GM12878 (cell line): ENCODE results near the gene KCNQ1OT1. TPM values are rescaled to one million over a fixed set of nuclear protein-coding genes. Genes with fewer than 3 reads are reported as not detected.

Experiments used
- ATAC-seq: fragments of 200-7000 bp; cut with Tn5 transposase; 3 replicates; pipeline ENCODE4 v1.9.1; 2020; ENCODE audit warnings: mild to moderate bottlenecking, moderate library complexity
- BruUV-seq: library from RNA; stranded (reverse); fragments of 400-500 nt; replicated peaks from 2 replicates; lab custom pipeline; 2021; lab: Mats Ljungman, UMichigan
- CTCF ChIA-PET: fragments of 300-600 bp; sonication (Branson Sonifier 250); formaldehyde crosslinking; extraction: SDS; loops from one replicate; lab custom pipeline; 2021; ENCODE audit warnings: inconsistent platforms; lab: Yijun Ruan, JAX
- POLR2A ChIA-PET: fragments of 350-600 bp; formaldehyde crosslinking; extraction: SDS; loops from one replicate; lab custom pipeline; 2021; ENCODE audit warnings: inconsistent platforms; lab: Charles Lee
- RAD21 ChIA-PET: fragments of 300-600 bp; sonication (Branson Sonifier 250); formaldehyde crosslinking; loops from one replicate; lab custom pipeline; 2023; ENCODE audit warnings: antibody characterized with exemption; ENCODE audit not compliant: unreplicated experiment; lab: Charles Lee
- SMC1A ChIA-PET: fragments of 300-600 bp; sonication (Branson Sonifier 250); formaldehyde crosslinking; loops from one replicate; lab custom pipeline; 2023; ENCODE audit not compliant: unreplicated experiment, uncharacterized antibody; lab: Charles Lee
- DNase-seq: peaks from one replicate; pipeline ENCODE4 v3.0.0-alpha.2; 2011; ENCODE audit warnings: low read depth, low spot score
- FAIRE-seq: peaks from 3 replicates; lab custom pipeline; 2011; peaks lifted over from hg19 to GRCh38; lab: Jason Lieb, UNC
- H2AFZ ChIP-seq: 2 replicates; pipeline ENCODE4 v1.6.0; 2011; ENCODE audit warnings: low read depth, low read length, control low read depth; ENCODE audit not compliant: control insufficient read depth
- H3K27ac ChIP-seq: 2 replicates; pipeline ENCODE4 v1.5.1; 2011; ENCODE audit warnings: control low read depth; ENCODE audit not compliant: control insufficient read depth, insufficient read depth
- H3K27me3 ChIP-seq, 2 experiments: replicated peaks in 1 of 2; 2 replicates each; pipeline versions ENCODE4 v1.6.0 to v1.6.1; 2011; ENCODE audit warnings: low read length in 1 of 2; ENCODE audit not compliant: control insufficient read depth in 2 of 2, insufficient read depth in 2 of 2
- H3K36me3 ChIP-seq, 2 experiments: 2 replicates each; pipeline ENCODE4 v1.5.1; 2011; ENCODE audit warnings: low read length in 1 of 2; ENCODE audit not compliant: control insufficient read depth in 2 of 2, insufficient read depth in 2 of 2
- H3K4me1 ChIP-seq: 2 replicates; pipeline ENCODE4 v1.6.1; 2011; ENCODE audit warnings: mild to moderate bottlenecking, low read length, moderate library complexity, mixed read lengths; ENCODE audit not compliant: control insufficient read depth, insufficient read depth
- H3K4me2 ChIP-seq: 2 replicates; pipeline ENCODE4 v1.6.0; 2011; ENCODE audit warnings: control low read depth; ENCODE audit not compliant: control insufficient read depth, insufficient read depth
- H3K4me3 ChIP-seq: fragments of 200-600 bp; sonication (generic); 2 replicates; pipeline ENCODE4 v1.5.1; 2016
- H3K79me2 ChIP-seq: 2 replicates; pipeline ENCODE4 v1.6.0; 2011; ENCODE audit warnings: low read length; ENCODE audit not compliant: control insufficient read depth, insufficient read depth
- H3K9ac ChIP-seq: 2 replicates; pipeline ENCODE4 v1.8.0; 2011; ENCODE audit warnings: low read length, control low read depth, mixed read lengths; ENCODE audit not compliant: control insufficient read depth, insufficient read depth
- H3K9me3 ChIP-seq: replicated peaks from 3 replicates; pipeline ENCODE4 v1.5.1; 2011; ENCODE audit warnings: mild to moderate bottlenecking, low read length; ENCODE audit not compliant: control insufficient read depth, insufficient read depth
- H4K20me1 ChIP-seq: 2 replicates; pipeline ENCODE4 v1.6.0; 2011; ENCODE audit not compliant: control insufficient read depth, insufficient read depth
- ATF3 ChIP-seq: IDR thresholded peaks from 2 replicates; pipeline ENCODE4 v1.6.1; 2011; ENCODE audit warnings: low read depth, mild to moderate bottlenecking, low read length, moderate library complexity, borderline replicate concordance; ENCODE audit errors: extremely low read depth
- DPF2 ChIP-seq: fragments of 450-650 bp; IDR thresholded peaks from 2 replicates; pipeline ENCODE4 v1.6.1; 2017; ENCODE audit warnings: mild to moderate bottlenecking
- HDAC2 ChIP-seq: fragments of 200-600 bp; sonication (generic); IDR thresholded peaks from 2 replicates; pipeline ENCODE4 v1.6.1; 2017
- HDGF ChIP-seq: fragments of 450-650 bp; IDR thresholded peaks from 2 replicates; pipeline ENCODE4 v1.6.1; 2016; ENCODE audit warnings: antibody characterized with exemption
- HSF1 ChIP-seq: fragments of 150-350 bp; IDR thresholded peaks from 2 replicates; pipeline ENCODE4 v1.6.1; 2014; ENCODE audit warnings: mild to moderate bottlenecking, low read depth, low read length
- KDM1A ChIP-seq: fragments of 200-600 bp; sonication (generic); IDR thresholded peaks from 2 replicates; pipeline ENCODE4 v1.6.1; 2016; ENCODE audit warnings: borderline replicate concordance
- NFYB ChIP-seq: IDR thresholded peaks from 2 replicates; pipeline ENCODE4 v1.6.1; 2011; ENCODE audit warnings: low read depth, mild to moderate bottlenecking, low read length, improper control_type of control experiment, moderate library complexity; ENCODE audit not compliant: insufficient read depth
- NR2C2 ChIP-seq: IDR thresholded peaks from 2 replicates; pipeline ENCODE4 v1.6.1; 2011; ENCODE audit warnings: borderline replicate concordance, low read depth; ENCODE audit not compliant: control insufficient read depth, insufficient read length
- NR2F1 ChIP-seq: fragments of 450-650 bp; conservative IDR thresholded peaks from 2 replicates; pipeline ENCODE4 v1.6.1; 2017; ENCODE audit warnings: mild to moderate bottlenecking
- POU2F2 ChIP-seq: IDR thresholded peaks from 3 replicates; pipeline ENCODE4 v1.6.1; 2011; ENCODE audit warnings: low read depth, mild to moderate bottlenecking, low read length, borderline replicate concordance
- RBBP5 ChIP-seq: fragments of 200-600 bp; sonication (generic); conservative IDR thresholded peaks from 2 replicates; pipeline ENCODE4 v1.6.1; 2016
- SREBF2 ChIP-seq: IDR thresholded peaks from 2 replicates; pipeline ENCODE4 v1.6.1; 2012; ENCODE audit warnings: mild to moderate bottlenecking, low read length
- TCF12 ChIP-seq: IDR thresholded peaks from 2 replicates; pipeline ENCODE4 v1.6.1; 2011; ENCODE audit warnings: low read depth, mild to moderate bottlenecking, low read length
- TCF7 ChIP-seq: IDR thresholded peaks from 2 replicates; pipeline ENCODE4 v1.6.1; 2014; ENCODE audit warnings: antibody characterized with exemption, borderline replicate concordance
- ZBED1 ChIP-seq: IDR thresholded peaks from 2 replicates; pipeline ENCODE4 v1.6.1; 2016; ENCODE audit warnings: borderline replicate concordance
- ZNF207 ChIP-seq: fragments of 450-650 bp; IDR thresholded peaks from 2 replicates; pipeline ENCODE4 v1.6.1; 2014; ENCODE audit warnings: antibody characterized with exemption, mild to moderate bottlenecking, borderline replicate concordance
- WGBS: methylation state at CpG from one replicate; pipeline ENCODE4 v1.1.6; 2016; ENCODE audit warnings: low lambda C conversion rate; ENCODE audit not compliant: insufficient replicate concordance, insufficient coverage; ENCODE audit errors: missing lambda C conversion rate; 5-methylcytosine and 5-hydroxymethylcytosine counted together
- in situ Hi-C: fragments of 300-500 bp; cut with MboI; formaldehyde crosslinking; loops from 9 replicates; pipeline ENCODE4 v1.14.3; 2018; ENCODE audit warnings: mixed read lengths
- intact Hi-C: fragments of 100-400 bp; cut with micrococcal nuclease; formaldehyde crosslinking; loops from one replicate; pipeline ENCODE4 v1.14.2; 2022; ENCODE audit not compliant: unreplicated experiment
- polyA plus RNA-seq, 11 experiments: library from polyadenylated mRNA; depleted of rRNA in 4 of 11; unstranded in 6 of 11; stranded (reverse) in 5 of 11; fragments of >200 nt; fragmentation: Nextera tagmentation in 4 of 11; fragmentation: Illumina TruSeq in 1 of 11; extraction: Ambion mirVana in 4 of 11; extraction: Trizol in 1 of 11; gene quantifications; 1 replicate in 1 of 11; 2 replicates in 10 of 11; pipeline versions ENCODE4 v1.2.1 to v1.2.3, GENCODE V29; 2011 to 2016; ENCODE audit warnings: inconsistent platforms in 2 of 11, missing spikeins in 2 of 11, low read depth in 1 of 11
- total RNA-seq, 4 experiments: library from RNA; depleted of rRNA in 3 of 4; stranded (reverse); fragments of >200 nt in 3 of 4; fragmentation: Illumina TruSeq in 1 of 4; extraction: Trizol in 1 of 4; gene quantifications; 2 replicates each; pipeline versions ENCODE4 v1.2.1 to v1.2.3, GENCODE V29; 2013 to 2021
- TF ChIP-seq, protein P1 (sequence below): fragments of 450-650 bp; IDR thresholded peaks from 2 replicates; pipeline ENCODE4 v1.6.1; 2017; ENCODE audit warnings: borderline replicate concordance

The KCNQ1OT1 gene
- total and polyA plus RNA-seq, 10 of the 15 experiments (the other 5 are each of a cell fraction or from before 2014, with no cell fraction given), result 0.02 to 1.6 (median 0.41) TPM

DNA sequence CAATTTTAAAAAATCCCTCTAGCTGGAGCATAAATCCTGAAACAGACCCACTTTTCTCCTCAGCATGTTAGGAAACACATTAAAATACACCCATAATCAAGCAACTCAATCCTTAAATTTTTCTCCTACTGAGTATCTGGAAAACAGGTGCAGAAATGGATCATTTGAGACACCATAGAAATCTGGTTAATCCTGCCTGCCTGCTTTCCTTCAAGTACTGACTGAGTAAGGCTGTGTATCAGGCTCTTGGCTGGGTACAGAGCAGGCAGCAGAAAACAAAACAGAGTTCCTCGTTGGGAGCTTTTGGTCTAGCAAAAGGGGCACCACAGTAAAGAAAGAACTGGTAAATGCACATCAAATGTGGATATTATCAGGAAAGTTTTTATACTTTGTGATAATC is 1.9 kb downstream of the KCNQ1OT1 start (continued):
- no peak for TF ChIP-seq TCF7

- Histone ChIP-seq H3K9me3 (no peaks in the 10 kb centered on the region; the same call in 2 of the 3 replicates), H3K79me2 (peaks cover 50% of the 10 kb centered on the region), H4K20me1 (no peaks in the 10 kb centered on the region), H3K27ac (no peak overlapping the region), H3K36me3 (no peaks in the 10 kb centered on the region), H3K27me3 (no peaks in the 10 kb centered on the region; a peak in 1 of 4 replicates), H2AFZ (no peak overlapping the region), H3K9ac (no peak overlapping the region), H3K4me1 (no peaks in the 10 kb centered on the region; the same call in 1 of the 2 replicates), H3K4me3 (no peak overlapping the region), H3K4me2 (peak overlapping the region; percentile 30; the same call in 1 of the 2 replicates)
- ChIA-PET RAD21 (no interaction called here), CTCF (no interaction called here), SMC1A (no interaction called here), POLR2A (interaction anchor here (1.0 kb wide), 1 partner anchor 18 kb away, joined by 3 read pairs; no protein-coding TSS in a partner anchor)
- no peak for TF ChIP-seq HSF1
- TF ChIP-seq TCF12, result no peak
- TF ChIP-seq, protein P1, sequence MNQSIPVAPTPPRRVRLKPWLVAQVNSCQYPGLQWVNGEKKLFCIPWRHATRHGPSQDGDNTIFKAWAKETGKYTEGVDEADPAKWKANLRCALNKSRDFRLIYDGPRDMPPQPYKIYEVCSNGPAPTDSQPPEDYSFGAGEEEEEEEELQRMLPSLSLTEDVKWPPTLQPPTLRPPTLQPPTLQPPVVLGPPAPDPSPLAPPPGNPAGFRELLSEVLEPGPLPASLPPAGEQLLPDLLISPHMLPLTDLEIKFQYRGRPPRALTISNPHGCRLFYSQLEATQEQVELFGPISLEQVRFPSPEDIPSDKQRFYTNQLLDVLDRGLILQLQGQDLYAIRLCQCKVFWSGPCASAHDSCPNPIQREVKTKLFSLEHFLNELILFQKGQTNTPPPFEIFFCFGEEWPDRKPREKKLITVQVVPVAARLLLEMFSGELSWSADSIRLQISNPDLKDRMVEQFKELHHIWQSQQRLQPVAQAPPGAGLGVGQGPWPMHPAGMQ, result no peak
- TF ChIP-seq NFYB, result no peak
- TF ChIP-seq SREBF2, result no peak
- no peak for TF ChIP-seq ATF3
- no peak for TF ChIP-seq HDGF
- TF ChIP-seq DPF2, result no peak
- TF ChIP-seq NR2C2, result no peak
- no peak for TF ChIP-seq ZBED1
- no peak for TF ChIP-seq KDM1A
- no peak for TF ChIP-seq HDAC2
- no peak for TF ChIP-seq POU2F2
- no peak for TF ChIP-seq RBBP5
- TF ChIP-seq ZNF207, result no peak
- TF ChIP-seq NR2F1, result no peak
- in situ Hi-C loops (no loop called here), intact Hi-C loops (loop anchor here (2.0 kb wide), 1 partner anchor 192 kb away; no protein-coding TSS in a partner anchor)
- FAIRE-seq (no peak), ATAC-seq (no peak), DNase-seq (no peak)
- WGBS, result 67% methylated on average over 5 of the region's 5 CpGs
- no TSS peak for BruUV-seq
Observed at GRCh38 chr11:2696455-2696854, 3.3 kb downstream of the KCNQ1OT1 start.
